GM21526 (cell line): ENCODE results near the gene SLC7A10.
"Not testable (repeated sequence)": the region's sequence is repeated elsewhere in the genome, so short reads cannot be mapped to it uniquely, and the experiment has no call there.

Experiments
- ATAC-seq: cut with Tn5 transposase; IDR thresholded peaks from one replicate; pipeline ENCODE4 v1.9.1; 2021; ENCODE audit warnings: moderate library complexity; ENCODE audit not compliant: unreplicated experiment, low FRiP score

The SLC7A10 gene

GRCh38 chr19:33204136-33204973 lies 21.3 kb downstream of the SLC7A10 start:
- ATAC-seq, result no peak

- no peak for ATAC-seq
These were observed 22.1 kb downstream of the SLC7A10 start for GRCh38 chr19:33203529-33203928.

- ATAC-seq, result no peak
These were observed 22.8 kb downstream of the SLC7A10 start for GRCh38 chr19:33202546-33203507.

GRCh38 chr19:33201886-33202545 lies 23.6 kb downstream of the SLC7A10 start:
- no peak for ATAC-seq

- no peak for ATAC-seq
These were observed 24.2 kb downstream of the SLC7A10 start for GRCh38 chr19:33201473-33201872.

- no peak for ATAC-seq
These were observed 26.0 kb downstream of the SLC7A10 start for GRCh38 chr19:33199441-33200265.

- ATAC-seq, result no peak
These were observed 27.5 kb downstream of the SLC7A10 start for GRCh38 chr19:33198169-33198568.

GRCh38 chr19:33197591-33198000 lies 28.1 kb downstream of the SLC7A10 start:
- no peak for ATAC-seq

GRCh38 chr19:33196446-33197193 lies 29.0 kb downstream of the SLC7A10 start:
- ATAC-seq, result no peak

GRCh38 chr19:33195645-33196347 lies 29.9 kb downstream of the SLC7A10 start:
- no peak for ATAC-seq

GRCh38 chr19:33194886-33195644 lies 30.6 kb downstream of the SLC7A10 start:
- no peak for ATAC-seq

GRCh38 chr19:33194532-33194885 lies 31.1 kb downstream of the SLC7A10 start:
- ATAC-seq, result no peak

- ATAC-seq, result no peak
These were observed 31.7 kb downstream of the SLC7A10 start, which contains the start of gene LRP3 for GRCh38 chr19:33193865-33194362. TSS of gene LRP3 (plus strand) at chr19:33194330. CDS start at chr19:33194786, 456 bp downstream.

GRCh38 chr19:33193269-33193864 lies 32.3 kb downstream of the SLC7A10 start:
- no peak for ATAC-seq

GRCh38 chr19:33192010-33192409 lies 33.6 kb downstream of the SLC7A10 start:
- no peak for ATAC-seq

GRCh38 chr19:33191501-33191900 lies 34.1 kb downstream of the SLC7A10 start:
- no peak for ATAC-seq

GRCh38 chr19:33191092-33191491 lies 34.6 kb downstream of the SLC7A10 start:
- ATAC-seq, result not testable (repeated sequence)
